Loucy (cell line): Measurements from ENCODE around the gene TEX26.

Experiments
- H2AFZ ChIP-seq: fragments of 200-600 bp; sonication (generic); 2 replicates; pipeline ENCODE4 v1.6.0; 2016; ENCODE audit warnings: antibody characterized with exemption, mild to moderate bottlenecking, low read length, moderate library complexity
- H3F3A ChIP-seq: fragments of 200-600 bp; 2 replicates; pipeline ENCODE4 v1.6.0; 2016; ENCODE audit warnings: antibody characterized with exemption, low read depth, mild to moderate bottlenecking
- H3K27me3 ChIP-seq: fragments of 200-600 bp; sonication (generic); 2 replicates; pipeline ENCODE4 v1.6.1; 2014; ENCODE audit warnings: low read length, mild to moderate bottlenecking; ENCODE audit not compliant: insufficient read depth, poor library complexity, severe bottlenecking
- H3K36me3 ChIP-seq: fragments of 200-600 bp; sonication (generic); 2 replicates; pipeline ENCODE4 v1.6.1; 2016; ENCODE audit warnings: low read length; ENCODE audit not compliant: insufficient read depth
- H3K4me1 ChIP-seq: fragments of 200-600 bp; sonication (generic); 2 replicates; pipeline ENCODE4 v1.5.1; 2014; ENCODE audit warnings: low read length, mild to moderate bottlenecking; ENCODE audit not compliant: insufficient read depth, poor library complexity, severe bottlenecking
- H3K4me2 ChIP-seq: fragments of 200-600 bp; sonication (generic); 2 replicates; pipeline ENCODE4 v1.6.0; 2014; ENCODE audit warnings: antibody characterized with exemption, low read length, low read depth, mild to moderate bottlenecking; ENCODE audit not compliant: poor library complexity, severe bottlenecking
- H3K4me3 ChIP-seq: fragments of 200-600 bp; sonication (generic); 2 replicates; pipeline ENCODE4 v1.5.1; 2014; ENCODE audit warnings: low read length, mild to moderate bottlenecking, mixed read lengths; ENCODE audit not compliant: poor library complexity, severe bottlenecking
- H3K79me2 ChIP-seq: fragments of 200-600 bp; sonication (generic); 2 replicates; pipeline ENCODE4 v1.6.1; 2014; ENCODE audit warnings: low read length; ENCODE audit not compliant: insufficient read depth
- H3K9ac ChIP-seq: fragments of 200-600 bp; sonication (generic); 2 replicates; pipeline ENCODE4 v1.6.0; 2014; ENCODE audit warnings: mild to moderate bottlenecking, low read depth, low read length, moderate library complexity; ENCODE audit not compliant: poor library complexity, severe bottlenecking
- H3K9me2 ChIP-seq: fragments of 200-600 bp; sonication (generic); replicated peaks from 2 replicates; pipeline ENCODE4 v1.6.1; 2016; ENCODE audit warnings: low read depth, low read length, mixed read lengths
- H3K9me3 ChIP-seq: fragments of 200-600 bp; sonication (generic); 2 replicates; pipeline ENCODE4 v1.6.1; 2014; ENCODE audit warnings: mild to moderate bottlenecking, antibody characterized with exemption, low read length, low read depth; ENCODE audit not compliant: insufficient read depth
- H4K20me1 ChIP-seq: fragments of 200-600 bp; sonication (generic); 2 replicates; pipeline ENCODE4 v1.6.0; 2014; ENCODE audit warnings: antibody characterized with exemption, low read length, mild to moderate bottlenecking; ENCODE audit not compliant: insufficient read depth, poor library complexity, severe bottlenecking
- EZH2phosphoT487 ChIP-seq: fragments of 200-600 bp; IDR thresholded peaks from 2 replicates; pipeline ENCODE4 v1.6.1; 2018; ENCODE audit warnings: antibody characterized with exemption, mild to moderate bottlenecking, moderate library complexity, borderline replicate concordance
- TF ChIP-seq, protein P1 (sequence below): fragments of 200-600 bp; sonication (generic); conservative IDR thresholded peaks from 2 replicates; pipeline ENCODE4 v1.5.1; 2014; ENCODE audit warnings: mild to moderate bottlenecking, antibody characterized with exemption, low read length

The TEX26 gene

DNA sequence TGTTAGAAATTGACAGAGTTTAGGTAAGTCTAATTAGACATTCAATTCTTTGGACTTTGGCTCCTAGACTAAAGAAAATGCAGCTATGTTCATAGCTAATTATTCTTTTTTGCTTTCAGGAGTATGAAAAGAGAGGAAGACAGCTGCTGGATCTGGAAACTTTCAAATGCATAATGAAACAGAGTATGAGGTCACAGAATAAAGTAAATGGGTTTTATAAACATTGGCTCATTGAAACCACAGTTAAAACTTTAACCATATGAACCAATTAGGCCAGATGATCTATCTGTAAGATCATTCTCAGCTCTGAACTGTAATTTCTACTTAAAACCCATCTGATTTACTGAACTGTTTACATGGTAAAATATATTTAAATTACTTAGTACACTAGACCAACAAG lies 82.7 kb downstream of the TEX26 start:
- Histone ChIP-seq H3K9me3 (no peaks in the 10 kb centered on the region), H3K9me2 (no peaks in the 10 kb centered on the region), H4K20me1 (no peaks in the 10 kb centered on the region), H3K4me3 (no peak overlapping the region), H3K4me1 (no peaks in the 10 kb centered on the region), H3K27me3 (peaks cover 4% of the 10 kb centered on the region), H2AFZ (no peak overlapping the region), H3F3A (no peaks in the 10 kb centered on the region), H3K9ac (no peak overlapping the region), H3K4me2 (no peak overlapping the region), H3K79me2 (no peaks in the 10 kb centered on the region), H3K36me3 (no peaks in the 10 kb centered on the region)
- no peak for TF ChIP-seq EZH2phosphoT487
- TF ChIP-seq, protein P1, sequence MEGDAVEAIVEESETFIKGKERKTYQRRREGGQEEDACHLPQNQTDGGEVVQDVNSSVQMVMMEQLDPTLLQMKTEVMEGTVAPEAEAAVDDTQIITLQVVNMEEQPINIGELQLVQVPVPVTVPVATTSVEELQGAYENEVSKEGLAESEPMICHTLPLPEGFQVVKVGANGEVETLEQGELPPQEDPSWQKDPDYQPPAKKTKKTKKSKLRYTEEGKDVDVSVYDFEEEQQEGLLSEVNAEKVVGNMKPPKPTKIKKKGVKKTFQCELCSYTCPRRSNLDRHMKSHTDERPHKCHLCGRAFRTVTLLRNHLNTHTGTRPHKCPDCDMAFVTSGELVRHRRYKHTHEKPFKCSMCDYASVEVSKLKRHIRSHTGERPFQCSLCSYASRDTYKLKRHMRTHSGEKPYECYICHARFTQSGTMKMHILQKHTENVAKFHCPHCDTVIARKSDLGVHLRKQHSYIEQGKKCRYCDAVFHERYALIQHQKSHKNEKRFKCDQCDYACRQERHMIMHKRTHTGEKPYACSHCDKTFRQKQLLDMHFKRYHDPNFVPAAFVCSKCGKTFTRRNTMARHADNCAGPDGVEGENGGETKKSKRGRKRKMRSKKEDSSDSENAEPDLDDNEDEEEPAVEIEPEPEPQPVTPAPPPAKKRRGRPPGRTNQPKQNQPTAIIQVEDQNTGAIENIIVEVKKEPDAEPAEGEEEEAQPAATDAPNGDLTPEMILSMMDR: no peak

DNA sequence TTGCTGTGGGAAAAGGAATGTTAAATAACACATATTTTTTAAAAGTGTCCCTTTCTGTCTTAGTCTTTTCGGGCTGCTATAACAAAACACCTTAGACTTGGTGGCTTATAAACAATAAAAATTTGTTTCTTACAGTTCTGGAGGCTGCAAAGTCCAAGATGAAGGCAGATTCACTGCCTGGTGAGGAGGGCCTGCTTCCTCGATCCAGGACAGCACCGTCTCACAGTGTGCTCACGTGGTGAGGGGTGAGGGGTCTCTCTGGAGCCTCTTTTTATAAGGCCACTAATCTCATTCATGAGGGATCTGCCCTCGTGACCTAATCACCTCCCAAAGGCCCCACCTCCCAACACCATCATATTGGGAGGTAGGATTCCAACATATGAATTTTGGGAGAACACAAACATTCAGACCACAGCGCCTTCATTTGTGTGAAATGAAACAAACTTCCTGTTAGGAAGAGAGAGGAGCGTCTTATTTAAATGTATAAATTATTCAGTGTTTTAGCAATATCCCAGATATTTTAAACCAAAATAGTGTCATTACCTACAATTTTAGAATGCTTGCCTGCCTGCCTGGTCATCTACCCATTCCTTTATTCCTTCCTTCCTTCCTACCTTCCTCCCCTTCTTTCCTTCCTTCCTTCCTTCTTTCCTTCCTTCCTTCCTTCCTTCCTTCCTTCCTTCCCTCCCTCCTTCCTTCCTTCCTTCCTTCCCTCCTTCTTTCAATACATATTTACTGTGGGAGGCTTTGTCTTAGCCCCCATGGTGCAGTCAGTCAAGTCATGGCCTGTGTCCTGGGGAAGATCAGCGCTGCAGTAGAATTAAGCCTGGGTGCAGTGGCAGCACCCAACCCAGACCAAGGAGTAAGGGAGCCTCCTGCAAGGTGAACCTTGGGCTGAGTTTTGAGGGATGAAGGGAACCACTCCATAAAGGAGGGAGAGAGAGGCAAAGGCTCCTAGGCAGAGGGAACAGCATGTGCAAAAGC lies 84.2 kb downstream of the TEX26 start:
- H3K4me2 ChIP-seq: no peak overlapping the region
- TF ChIP-seq, protein P1: no peak
- no peak overlapping the region for H3K4me3 ChIP-seq
- no peaks in the 10 kb centered on the region for H3K79me2 ChIP-seq
- no peaks in the 10 kb centered on the region for H3F3A ChIP-seq
- H3K36me3 ChIP-seq: no peaks in the 10 kb centered on the region
- H3K9me2 ChIP-seq: no peaks in the 10 kb centered on the region
- no peak overlapping the region for H2AFZ ChIP-seq
- H3K9ac ChIP-seq: no peak overlapping the region
- peaks cover 10% of the 10 kb centered on the region for H3K27me3 ChIP-seq
- no peaks in the 10 kb centered on the region for H4K20me1 ChIP-seq
- no peaks in the 10 kb centered on the region for H3K9me3 ChIP-seq
- H3K4me1 ChIP-seq: no peaks in the 10 kb centered on the region

DNA sequence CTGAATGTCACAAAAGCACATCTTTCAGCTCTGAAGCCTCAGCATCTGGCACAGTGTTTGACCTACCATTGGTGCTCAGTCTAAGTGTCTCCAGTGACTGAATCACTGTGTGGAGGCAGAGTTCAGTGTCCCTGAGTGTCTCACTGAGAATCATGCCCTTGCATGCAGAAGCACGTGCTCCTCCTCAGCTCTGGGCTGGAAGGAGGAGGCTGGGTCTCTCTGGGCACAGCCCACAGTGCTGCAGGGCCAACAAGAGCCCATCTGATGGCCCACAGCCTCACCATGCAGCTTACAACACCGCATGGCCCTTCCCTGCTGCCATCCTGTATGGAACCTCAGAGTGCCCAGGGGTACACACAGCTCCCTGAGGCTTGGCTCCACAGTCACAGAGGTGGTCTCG lies 86.1 kb downstream of the TEX26 start:
- H2AFZ ChIP-seq: no peak overlapping the region
- no peaks in the 10 kb centered on the region for H3F3A ChIP-seq
- TF ChIP-seq EZH2phosphoT487: no peak
- peaks cover 10% of the 10 kb centered on the region for H3K27me3 ChIP-seq
- H3K4me2 ChIP-seq: no peak overlapping the region
- no peaks in the 10 kb centered on the region for H3K36me3 ChIP-seq
- no peaks in the 10 kb centered on the region for H3K9me3 ChIP-seq
- no peak overlapping the region for H3K9ac ChIP-seq
- H3K4me3 ChIP-seq: no peak overlapping the region
- no peaks in the 10 kb centered on the region for H3K79me2 ChIP-seq
- no peaks in the 10 kb centered on the region for H4K20me1 ChIP-seq
- no peaks in the 10 kb centered on the region for H3K9me2 ChIP-seq
- no peaks in the 10 kb centered on the region for H3K4me1 ChIP-seq

DNA sequence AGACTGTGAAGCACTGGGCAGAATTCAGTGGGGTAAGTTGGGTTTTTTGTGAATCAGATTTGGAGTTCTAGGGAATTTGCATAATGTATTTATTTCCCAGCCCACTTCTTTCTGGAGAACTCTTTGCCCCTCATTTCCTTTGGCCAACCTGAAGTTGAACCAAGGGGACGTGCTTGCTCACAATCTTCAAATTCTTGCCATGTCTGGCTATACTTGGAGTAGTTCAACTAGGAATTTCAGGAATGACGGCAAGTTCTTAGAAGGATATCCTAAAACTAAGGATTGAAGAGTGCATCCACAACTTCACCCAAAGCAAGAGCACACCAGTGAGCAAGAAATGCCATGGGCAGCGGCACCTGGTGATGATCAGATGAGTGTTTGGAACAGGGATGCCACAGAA lies 88.5 kb downstream of the TEX26 start:
- H3F3A ChIP-seq: no peaks in the 10 kb centered on the region
- H3K9me3 ChIP-seq: no peaks in the 10 kb centered on the region
- TF ChIP-seq, protein P1: no peak
- no peak for TF ChIP-seq EZH2phosphoT487
- H3K79me2 ChIP-seq: no peaks in the 10 kb centered on the region
- no peak overlapping the region for H3K9ac ChIP-seq
- no peak overlapping the region for H3K4me3 ChIP-seq
- no peaks in the 10 kb centered on the region for H4K20me1 ChIP-seq
- no peaks in the 10 kb centered on the region for H3K36me3 ChIP-seq
- no peaks in the 10 kb centered on the region for H3K9me2 ChIP-seq
- H2AFZ ChIP-seq: no peak overlapping the region
- no peaks in the 10 kb centered on the region for H3K4me1 ChIP-seq
- H3K27me3 ChIP-seq: peaks cover 7% of the 10 kb centered on the region
- no peak overlapping the region for H3K4me2 ChIP-seq
